NCI-H226 (cell line): Measurements from ENCODE around the gene APOL6.
"Not testable (repeated sequence)": the region's sequence is repeated elsewhere in the genome, so short reads cannot be mapped to it uniquely, and the experiment has no call there.

Experiments used
- DNase-seq: peaks from one replicate; pipeline ENCODE4 v3.0.0-alpha.2; 2015

APOL6 gene

GRCh38 chr22:35641494-35642120, 6.6 kb upstream of the APOL6 start:
- no peak for DNase-seq

GRCh38 chr22:35642305-35642741, 5.9 kb upstream of the APOL6 start:
- no peak for DNase-seq

- no peak for DNase-seq
These were observed 4.3 kb upstream of the APOL6 start for GRCh38 chr22:35643991-35644390.

GRCh38 chr22:35645646-35646045, 2.6 kb upstream of the APOL6 start:
- DNase-seq, result no peak

- DNase-seq, result no peak
These were observed 844 bp downstream of the APOL6 start for GRCh38 chr22:35649026-35649553.

- DNase-seq, result no peak
These were observed 1.5 kb downstream of the APOL6 start for GRCh38 chr22:35649636-35650250.

GRCh38 chr22:35651085-35651484, 2.8 kb downstream of the APOL6 start:
- DNase-seq, result no peak

GRCh38 chr22:35653824-35654223, 5.6 kb downstream of the APOL6 start:
- no peak for DNase-seq

GRCh38 chr22:35656284-35656752, 8.1 kb downstream of the APOL6 start:
- no peak for DNase-seq

GRCh38 chr22:35657571-35658312, 9.5 kb downstream of the APOL6 start:
- DNase-seq, result no peak

- no peak for DNase-seq
These were observed 12.3 kb downstream of the APOL6 start for GRCh38 chr22:35660291-35661127.

GRCh38 chr22:35661464-35661863, 13.2 kb downstream of the APOL6 start:
- DNase-seq, result peak; percentile 54

GRCh38 chr22:35662914-35663313, 14.7 kb downstream of the APOL6 start:
- DNase-seq, result no peak

- DNase-seq, result no peak
These were observed 15.1 kb downstream of the APOL6 start for GRCh38 chr22:35663371-35663770.

- no peak for DNase-seq
These were observed 16.8 kb downstream of the APOL6 start for GRCh38 chr22:35664955-35665587.

- not testable (repeated sequence) for DNase-seq
These were observed 18.5 kb downstream of the APOL6 start for GRCh38 chr22:35666699-35667098.

- no peak for DNase-seq
These were observed 26.1 kb downstream of the APOL6 start for GRCh38 chr22:35674335-35674734.

GRCh38 chr22:35676065-35676464, 27.8 kb downstream of the APOL6 start:
- DNase-seq, result not testable (repeated sequence)

- no peak for DNase-seq
These were observed 29.4 kb downstream of the APOL6 start for GRCh38 chr22:35677460-35678187.

GRCh38 chr22:35678836-35679235, 30.6 kb downstream of the APOL6 start:
- DNase-seq, result no peak

- not testable (repeated sequence) for DNase-seq
These were observed 31.2 kb downstream of the APOL6 start for GRCh38 chr22:35679492-35679891.
